GM19467 (cell line): ENCODE data around the gene UROC1.

ENCODE experiments used
- ATAC-seq: cut with Tn5 transposase; IDR thresholded peaks from one replicate; pipeline ENCODE4 v1.9.1; 2021; ENCODE audit warnings: mild to moderate bottlenecking, moderate library complexity; ENCODE audit not compliant: unreplicated experiment

Gene UROC1

GRCh38 chr3:126517291-126517951 is at the start of gene UROC1:
Gene UROC1, minus strand, starts transcription at chr3:126517773. Its CDS starts 54 bp downstream, at chr3:126517719.
- ATAC-seq, result no peak

DNA sequence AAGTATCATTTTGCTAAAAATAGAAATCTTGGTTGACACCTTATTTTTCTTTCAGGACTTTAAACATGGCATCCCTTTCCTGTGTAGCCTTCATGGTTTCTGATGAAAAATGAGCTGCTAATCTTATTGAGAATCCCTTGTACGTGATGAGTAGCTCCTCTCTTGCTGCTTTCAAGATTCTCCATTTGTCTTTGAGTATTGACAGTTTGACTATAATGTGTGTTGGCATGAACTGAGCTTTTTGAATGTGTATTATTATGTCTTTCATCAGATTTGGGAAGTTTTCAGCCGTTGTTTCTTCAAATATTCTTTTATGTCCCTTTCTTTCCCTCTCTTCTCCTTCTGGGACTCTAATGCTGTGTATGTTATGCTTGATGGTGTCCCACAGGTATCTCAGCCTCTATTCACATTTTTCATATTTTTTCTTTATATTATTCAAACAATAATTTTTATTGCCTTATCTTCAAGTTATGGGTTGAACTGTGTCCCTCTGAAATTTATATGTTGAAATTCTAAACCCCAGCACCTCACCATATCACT is 45.2 kb upstream of the UROC1 start:
- no peak for ATAC-seq

GRCh38 chr3:126558336-126559071 is 40.9 kb upstream of the UROC1 start, which contains the start of gene C3orf22:
Gene C3orf22, minus strand, starts transcription at chr3:126558932. Its CDS starts 5,542 bp downstream, at chr3:126553390.
- no peak for ATAC-seq

DNA sequence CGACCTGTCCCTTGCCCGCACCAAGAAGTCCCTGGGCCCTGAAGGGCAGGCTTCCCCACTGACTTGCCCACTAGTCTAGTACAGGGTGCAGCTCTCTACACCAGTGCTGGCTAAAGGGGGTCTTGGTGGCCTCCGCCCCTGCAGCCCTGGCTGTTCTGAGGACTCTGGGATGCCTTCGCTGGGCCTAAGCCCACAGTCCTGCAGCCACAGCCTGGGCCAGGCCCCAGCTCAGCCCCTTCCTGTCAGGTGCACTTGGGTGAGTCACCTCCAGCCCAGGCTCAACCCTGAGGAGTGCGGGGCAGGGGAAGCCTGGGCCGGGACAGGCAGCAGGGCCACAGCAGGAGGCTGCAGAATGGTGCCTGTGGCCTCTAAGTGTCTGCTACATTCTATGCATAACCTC is 40.2 kb upstream of the UROC1 start:
- ATAC-seq, result no peak

DNA sequence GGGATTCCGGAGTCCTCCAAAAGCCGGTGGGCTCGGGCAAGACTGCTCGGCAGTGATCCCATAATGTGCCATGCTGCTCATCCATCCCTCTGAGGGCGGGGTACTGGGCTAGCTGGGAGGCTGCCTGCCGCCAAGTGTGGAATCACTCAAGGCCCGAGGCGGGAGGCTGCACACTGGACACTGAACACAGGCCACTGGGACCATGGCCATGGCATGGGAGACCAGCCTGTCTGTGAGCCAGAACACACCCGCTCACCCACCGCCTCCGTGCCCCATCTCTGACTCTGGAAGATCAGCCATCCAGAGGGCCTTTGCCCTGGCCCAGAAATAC is 39.8 kb upstream of the UROC1 start:
- no peak for ATAC-seq

GRCh38 chr3:126556637-126557414 is 39.3 kb upstream of the UROC1 start:
- ATAC-seq, result no peak

GRCh38 chr3:126555795-126556636 is 38.4 kb upstream of the UROC1 start:
- ATAC-seq, result no peak

DNA sequence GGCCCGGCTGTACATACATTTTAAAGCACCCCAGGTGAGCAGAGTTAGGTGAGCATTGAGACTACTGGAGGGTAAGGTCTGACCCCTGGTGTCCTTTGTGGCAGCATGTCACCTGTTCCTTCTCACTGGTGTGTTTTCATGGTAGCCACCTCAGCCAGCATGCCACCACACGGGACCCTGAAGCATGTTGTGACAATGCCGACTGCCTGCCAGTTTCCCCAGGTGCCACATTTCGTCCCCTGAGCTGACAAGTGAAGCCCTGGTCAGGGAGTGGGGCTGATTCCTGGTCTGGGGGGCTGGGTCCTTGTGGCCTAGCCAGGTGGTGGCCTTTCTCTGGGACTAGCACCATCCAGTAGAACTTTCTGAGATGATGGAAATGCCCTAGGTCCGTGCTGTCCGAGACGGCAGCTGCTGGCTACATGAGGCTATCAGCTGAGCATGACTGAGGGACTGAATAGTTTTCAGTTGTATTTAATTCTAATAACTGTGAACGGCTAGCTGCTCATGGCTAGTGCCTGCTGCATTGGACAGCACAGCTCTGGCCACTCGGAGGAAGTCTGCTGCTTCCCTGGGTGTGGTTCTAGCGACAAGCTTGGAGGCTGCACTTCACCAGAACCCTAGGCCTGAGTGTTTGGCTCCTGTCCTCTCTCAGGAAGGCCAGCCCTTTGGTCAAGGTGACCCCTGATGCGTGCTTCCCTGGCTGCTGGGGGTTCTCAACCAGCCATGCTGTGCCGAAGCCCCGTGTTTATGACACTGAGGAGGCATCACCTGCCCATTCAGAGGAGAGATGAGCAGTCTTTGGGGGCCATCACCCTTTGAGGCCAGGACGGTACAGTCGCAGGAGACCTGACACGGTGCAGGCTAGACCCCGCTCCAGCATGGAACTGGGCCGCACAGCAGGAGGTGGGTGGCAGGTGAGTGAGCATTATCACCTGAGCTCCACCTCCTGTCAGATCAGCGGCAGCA is 37.3 kb upstream of the UROC1 start:
- no peak for ATAC-seq

DNA sequence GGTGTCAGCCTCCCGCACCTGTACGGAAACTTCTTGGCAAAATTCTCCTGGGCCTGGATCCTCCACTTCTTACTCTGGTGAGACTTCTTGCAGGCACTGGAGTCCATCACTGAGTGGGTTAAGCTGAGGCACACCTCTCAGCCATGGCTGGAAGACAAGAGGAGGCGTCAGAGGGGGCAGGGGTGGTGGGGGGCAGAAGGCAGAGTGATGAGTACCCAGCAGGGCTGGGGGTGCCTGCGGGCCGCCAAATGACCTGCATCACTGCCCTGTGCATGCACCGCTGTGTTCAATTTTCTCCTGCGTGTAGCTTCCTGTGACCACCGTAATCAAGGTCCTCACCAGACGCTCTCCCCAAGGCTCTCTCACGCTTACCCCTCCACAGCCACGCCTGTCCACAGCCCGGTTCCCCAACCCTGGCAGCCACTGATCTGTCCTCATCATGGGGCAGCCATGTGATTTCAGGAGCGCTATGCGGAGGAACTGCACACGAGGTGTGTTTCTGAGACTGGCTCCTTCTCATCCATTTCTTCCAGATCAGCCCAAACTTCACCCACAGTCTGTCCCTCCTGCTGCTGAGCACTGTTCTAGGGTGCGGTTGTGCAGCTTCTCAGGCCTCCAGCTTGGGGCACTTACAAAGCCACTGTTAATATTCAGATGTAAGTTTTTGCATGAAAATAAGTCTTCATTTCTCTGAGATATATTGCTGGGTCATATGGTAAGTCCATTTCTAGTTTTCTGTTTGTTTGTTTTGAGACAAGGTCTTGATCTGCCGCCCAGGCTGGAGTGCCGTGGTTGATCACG is 35.9 kb upstream of the UROC1 start:
- no peak for ATAC-seq

- no peak for ATAC-seq
Measured at GRCh38 chr3:126552688-126553283, 35.2 kb upstream of the UROC1 start.

DNA sequence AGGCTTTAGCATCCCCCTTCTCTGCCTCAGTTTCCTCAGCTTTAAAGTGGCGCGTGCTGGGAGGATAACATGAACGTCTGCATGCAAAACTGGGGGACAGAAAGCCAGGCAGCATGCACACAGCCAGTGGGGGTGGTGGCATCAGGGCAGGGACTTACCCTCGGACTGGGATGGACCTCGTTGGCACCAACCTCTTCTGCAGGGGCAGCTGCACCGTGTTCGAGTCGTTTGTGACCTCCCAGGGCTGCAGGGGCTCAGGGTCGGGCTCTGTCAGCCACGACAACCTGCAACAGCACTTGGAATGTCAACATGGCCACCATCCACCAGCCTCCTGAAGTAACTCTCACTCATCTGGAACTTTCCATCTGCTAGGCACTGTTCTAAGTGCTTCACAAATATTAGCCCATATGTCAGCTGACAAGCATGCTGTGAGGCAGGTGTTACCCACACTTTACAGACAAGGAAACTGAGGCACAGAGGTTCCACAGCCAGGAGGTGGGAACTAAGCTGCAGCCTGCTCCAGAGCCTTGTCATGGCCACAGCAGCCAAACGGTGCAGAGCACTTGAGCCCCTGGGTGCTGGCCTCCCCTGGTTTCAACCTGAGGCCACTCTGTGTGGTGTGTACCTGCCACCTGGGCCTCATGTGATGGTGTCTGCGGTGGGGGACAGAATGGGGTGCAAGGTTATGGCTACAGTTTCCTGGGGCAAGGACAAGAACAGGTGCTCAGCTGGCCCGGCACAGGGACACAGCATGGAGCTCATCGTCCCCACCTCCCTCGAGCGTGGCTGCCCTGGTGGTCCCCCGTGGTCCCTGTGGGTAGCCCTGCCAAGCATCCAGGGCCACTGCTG is 34.5 kb upstream of the UROC1 start:
- ATAC-seq, result no peak

GRCh38 chr3:126551121-126551838 is 33.7 kb upstream of the UROC1 start:
- no peak for ATAC-seq

DNA sequence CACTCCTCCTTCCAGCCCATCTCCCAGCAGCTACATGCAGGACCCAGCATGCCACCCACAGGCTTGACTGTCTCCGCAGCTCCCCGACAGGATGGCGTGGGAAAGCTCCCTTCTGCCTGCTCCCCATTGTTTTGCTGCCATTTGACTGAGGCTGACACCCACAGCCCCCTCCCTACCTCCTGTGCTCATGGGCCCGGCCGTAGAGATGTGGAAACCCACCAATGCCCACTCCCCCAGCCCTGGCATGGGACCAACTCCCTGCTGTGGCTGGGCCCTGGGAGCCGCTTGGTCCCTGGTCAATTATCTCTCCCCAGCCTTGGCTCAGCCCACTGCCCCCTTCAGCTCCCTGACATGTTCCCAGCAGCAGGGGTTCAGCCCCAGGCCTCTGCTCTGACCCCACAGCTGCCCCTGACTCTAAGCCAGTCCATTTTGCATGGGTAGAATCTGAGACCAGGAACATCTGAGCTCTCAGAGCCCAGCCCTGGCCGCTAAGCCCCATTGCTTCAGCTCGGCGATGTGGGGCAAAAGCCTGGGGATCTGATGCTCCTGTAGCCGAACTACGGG is 33.0 kb upstream of the UROC1 start:
- ATAC-seq, result no peak

DNA sequence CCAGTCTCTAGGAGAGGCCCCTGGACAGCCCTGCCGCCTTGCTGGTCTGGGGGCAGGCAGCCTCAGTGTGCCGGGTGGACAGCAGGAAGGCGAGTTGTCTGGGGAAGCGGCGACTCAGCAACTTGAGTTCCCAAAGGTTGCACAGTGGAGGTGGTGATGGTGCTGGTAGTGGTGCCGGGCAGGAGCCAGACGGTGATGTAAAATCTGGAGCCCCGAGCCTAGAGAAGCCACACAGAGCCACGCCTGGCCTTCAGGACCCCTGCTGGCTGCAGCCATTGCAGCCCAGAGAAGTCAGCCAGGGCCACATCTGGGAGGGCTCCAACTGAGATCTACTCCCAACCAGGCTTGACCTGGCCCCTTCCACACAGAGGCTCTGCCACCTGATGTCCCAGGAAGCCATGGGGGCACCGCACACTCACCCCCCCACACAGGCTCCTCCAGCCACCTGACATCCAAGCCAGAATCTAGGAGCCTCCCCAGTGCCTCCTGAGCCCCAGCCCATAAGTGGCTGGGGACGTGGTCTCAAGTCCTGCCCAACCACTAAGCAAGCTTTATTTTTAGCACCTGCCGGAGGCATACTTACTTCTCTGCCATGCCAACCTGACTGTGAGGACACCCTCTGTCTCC is 32.4 kb upstream of the UROC1 start:
- no peak for ATAC-seq

- no peak for ATAC-seq
Measured at GRCh38 chr3:126548556-126549466, 31.2 kb upstream of the UROC1 start.
